ENCODE results near the gene OMG.
"Not testable (repeated sequence)": the region's sequence is repeated elsewhere in the genome, so short reads cannot be mapped to it uniquely, and the experiment has no call there.

Gene OMG

DNA sequence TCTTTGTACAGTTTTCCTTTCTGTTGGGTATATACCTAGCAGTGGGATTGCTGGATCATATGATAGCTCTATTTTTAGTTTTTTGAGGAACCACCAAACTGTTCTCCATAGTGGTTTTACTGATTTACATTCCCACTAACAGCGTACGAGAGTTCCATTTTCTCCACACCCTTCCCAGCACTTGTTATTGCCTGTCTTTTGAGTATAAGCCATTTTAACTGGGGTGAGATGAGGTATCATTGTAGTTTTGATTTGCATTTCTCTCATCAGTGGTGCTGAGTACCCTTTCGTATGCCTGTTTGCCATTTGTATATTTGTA lies 17.7 kb upstream of the OMG start:
- TF ChIP-seq CTCF (IDR thresholded peaks at IDR 0.05; ENCODE audit: low read depth, low read length, missing control alignments): no peak
- DNase-seq (ENCODE audit: extremely low read depth, low read depth): no peak
- H3K4me3 ChIP-seq (replicated peaks; ENCODE audit: low read depth, low read length): no peak overlapping the region

DNA sequence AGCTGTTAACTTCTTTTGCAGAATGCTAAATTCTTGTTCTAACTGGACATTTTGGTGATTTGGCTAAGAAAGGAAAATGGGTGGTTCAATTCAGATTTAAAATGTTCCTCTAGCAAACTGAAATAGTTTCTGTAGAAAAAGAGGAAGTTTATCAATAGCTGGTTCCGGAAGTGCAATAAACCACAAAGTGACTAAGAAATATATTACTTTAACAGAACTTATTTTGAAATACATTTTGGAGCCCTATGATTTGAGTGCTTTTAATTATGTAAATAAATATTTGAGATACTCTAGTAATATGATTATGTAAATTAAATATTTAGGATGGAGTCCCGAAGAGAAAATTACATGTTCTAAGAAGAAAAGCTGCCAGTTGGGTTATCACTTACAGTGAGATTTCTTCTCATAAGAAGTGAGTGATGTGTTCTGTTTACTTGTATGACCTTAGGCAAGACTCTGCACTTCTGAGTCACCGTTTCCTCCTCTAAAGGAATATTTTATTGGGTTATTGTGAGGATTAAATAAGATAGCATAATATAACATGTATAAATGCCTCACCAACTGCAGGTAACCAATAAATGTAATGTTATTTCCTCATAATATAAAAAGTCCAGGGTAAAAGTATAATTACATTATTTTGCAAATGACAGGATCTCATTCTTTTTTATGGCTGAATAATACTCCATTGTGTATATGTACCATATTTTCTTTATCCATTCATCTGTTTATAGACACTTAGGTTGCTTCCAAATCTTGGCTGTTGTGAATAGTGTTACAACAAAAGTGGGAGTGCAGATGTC lies 17.1 kb upstream of the OMG start, which contains the start of gene EVI2B:
TSS of gene EVI2B (minus strand) at position 73 of the 800 bp plus-strand sequence. CDS start 8,445 bp downstream, outside the sequence.
- no peak within 1 kb of the TSS for H3K4me3 ChIP-seq (replicated peaks; ENCODE audit: low read depth, low read length)
- no peak for TF ChIP-seq CTCF (IDR thresholded peaks at IDR 0.05; ENCODE audit: low read depth, low read length, missing control alignments)
- peak; percentile 6 for DNase-seq (ENCODE audit: extremely low read depth, low read depth)

DNA sequence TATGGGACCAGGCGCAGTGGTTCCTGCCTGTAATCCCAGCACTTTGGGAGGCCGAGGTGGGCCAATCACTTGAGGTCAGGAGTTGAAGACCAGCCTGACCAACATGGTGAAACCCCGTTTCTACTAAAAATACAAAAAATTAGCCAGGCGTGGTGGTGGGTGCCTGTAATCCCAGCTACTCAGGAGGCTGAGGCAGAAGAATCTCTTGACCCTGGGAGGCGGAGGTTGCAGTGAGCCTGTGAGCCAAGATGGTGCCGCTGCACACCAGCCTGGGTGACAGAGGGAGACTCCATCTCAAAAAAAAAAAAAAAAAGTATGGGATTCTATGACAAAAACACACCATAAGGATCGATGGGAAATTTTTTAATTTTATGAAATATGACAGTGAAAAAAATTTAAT lies 15.2 kb upstream of the OMG start:
- not testable (repeated sequence) for DNase-seq (ENCODE audit: extremely low read depth, low read depth); H3K4me3 ChIP-seq (replicated peaks; ENCODE audit: low read depth, low read length)

GRCh38 chr17:31311526-31311925 lies 14.5 kb upstream of the OMG start:
- TF ChIP-seq CTCF (IDR thresholded peaks at IDR 0.05; ENCODE audit: low read depth, low read length, missing control alignments): no peak
- DNase-seq (ENCODE audit: extremely low read depth, low read depth): no peak
- H3K4me3 ChIP-seq (replicated peaks; ENCODE audit: low read depth, low read length): no peak overlapping the region

- TF ChIP-seq CTCF (IDR thresholded peaks at IDR 0.05; ENCODE audit: low read depth, low read length, missing control alignments): no peak
- no peak for DNase-seq (ENCODE audit: extremely low read depth, low read depth)
- H3K4me3 ChIP-seq (replicated peaks; ENCODE audit: low read depth, low read length): no peak overlapping the region
These were observed 13.8 kb upstream of the OMG start for GRCh38 chr17:31310886-31311285.

DNA sequence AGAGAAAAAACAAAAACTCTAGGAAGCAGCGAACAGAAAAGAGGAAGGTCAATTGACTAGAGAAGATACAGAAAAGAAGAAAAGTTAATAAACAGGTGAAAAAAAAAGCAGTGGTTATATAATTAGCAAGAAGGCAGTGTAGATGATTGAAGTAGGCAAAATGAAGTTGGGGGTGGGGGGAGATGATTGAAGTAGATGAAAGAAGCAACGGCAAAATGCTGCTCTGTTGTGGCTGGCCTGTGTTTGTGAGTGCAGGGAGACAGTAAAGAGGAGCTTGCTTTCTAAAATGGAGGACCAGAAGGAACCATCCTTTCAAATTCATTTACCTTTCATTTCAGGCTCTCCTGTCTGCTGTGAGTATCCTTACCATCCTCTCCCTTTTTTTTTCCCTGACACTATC lies 13.2 kb upstream of the OMG start:
- no peak for TF ChIP-seq CTCF (IDR thresholded peaks at IDR 0.05; ENCODE audit: low read depth, low read length, missing control alignments)
- H3K4me3 ChIP-seq (replicated peaks; ENCODE audit: low read depth, low read length): no peak overlapping the region
- DNase-seq (ENCODE audit: extremely low read depth, low read depth): no peak

DNA sequence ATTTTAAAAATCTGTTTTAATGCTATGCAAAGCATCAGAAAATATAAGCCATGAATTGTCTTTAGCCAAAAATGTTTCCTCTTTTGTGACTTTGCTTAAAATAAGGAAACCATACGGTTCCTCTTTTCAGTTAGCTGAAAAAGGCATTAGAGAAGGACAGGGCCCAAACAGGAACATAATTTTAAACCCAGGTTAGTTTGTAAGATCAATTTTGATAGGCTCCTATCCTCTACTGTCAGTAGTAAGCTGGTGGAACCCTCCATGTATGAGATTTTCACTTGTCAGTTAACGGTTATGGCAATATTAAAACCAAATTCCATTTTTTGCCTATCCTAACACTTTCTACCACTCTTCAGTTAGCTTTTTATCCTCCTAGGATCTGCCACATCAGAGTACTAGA lies 12.5 kb upstream of the OMG start:
- H3K4me3 ChIP-seq (replicated peaks; ENCODE audit: low read depth, low read length): no peak overlapping the region
- no peak for DNase-seq (ENCODE audit: extremely low read depth, low read depth)
- TF ChIP-seq CTCF (IDR thresholded peaks at IDR 0.05; ENCODE audit: low read depth, low read length, missing control alignments): no peak
